ENCODE measurements around the gene STAT3. TPM values are rescaled to one million over a fixed set of nuclear protein-coding genes. Genes with fewer than 3 reads are reported as not detected.
"Not testable (repeated sequence)": the region's sequence is repeated elsewhere in the genome, so short reads cannot be mapped to it uniquely, and the experiment has no call there.

Gene STAT3
- total RNA-seq, 1 donor from 2014 or later: 68.0 TPM

GRCh38 chr17:42361781-42362186, 26.5 kb downstream of the STAT3 start:
- peaks cover 19% of the 10 kb centered on the region for H3K4me1 Mint-ChIP-seq (ENCODE audit: low read depth, unreplicated experiment)
- H3K9me3 Mint-ChIP-seq (ENCODE audit: unreplicated experiment): peaks cover 3% of the 10 kb centered on the region
- no peak overlapping the region for H3K4me3 Mint-ChIP-seq (ENCODE audit: unreplicated experiment)
- TF ChIP-seq CTCF (IDR thresholded peaks at IDR 0.05; ENCODE audit: partially characterized antibody, unreplicated experiment): no peak
- no peaks in the 10 kb centered on the region for H3K27me3 Mint-ChIP-seq (ENCODE audit: unreplicated experiment)
- H3K36me3 Mint-ChIP-seq (ENCODE audit: unreplicated experiment): no peaks in the 10 kb centered on the region
- no peak overlapping the region for H3K27ac Mint-ChIP-seq (ENCODE audit: unreplicated experiment)
- no peak for DNase-seq

DNA sequence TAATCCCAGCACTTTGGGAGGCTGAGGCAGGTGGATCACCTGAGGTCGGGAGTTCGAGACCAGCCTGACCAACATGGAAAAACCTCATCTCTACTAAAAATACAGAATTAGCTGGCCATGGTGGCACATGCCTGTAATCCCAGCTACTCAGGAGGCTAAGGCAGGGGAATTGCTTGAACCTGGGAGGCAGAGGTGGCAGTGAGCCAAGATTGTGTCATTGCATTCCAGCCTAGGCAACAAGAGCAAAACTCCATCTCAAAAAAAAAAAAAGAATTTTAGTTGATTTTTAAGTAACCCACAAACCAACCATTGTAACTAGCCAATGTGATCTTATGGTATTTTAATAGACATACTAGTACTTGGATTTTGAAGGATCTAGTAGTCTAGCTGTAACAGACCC, 27.9 kb downstream of the STAT3 start:
- H3K27ac Mint-ChIP-seq (ENCODE audit: unreplicated experiment); H3K27me3 Mint-ChIP-seq (ENCODE audit: unreplicated experiment); DNase-seq; H3K4me3 Mint-ChIP-seq (ENCODE audit: unreplicated experiment); H3K36me3 Mint-ChIP-seq (ENCODE audit: unreplicated experiment); H3K9me3 Mint-ChIP-seq (ENCODE audit: unreplicated experiment): not testable (repeated sequence)
- H3K4me1 Mint-ChIP-seq (ENCODE audit: low read depth, unreplicated experiment): peaks cover 19% of the 10 kb centered on the region

- DNase-seq: no peak
- Mint-ChIP-seq H3K9me3 (ENCODE audit: unreplicated experiment) (peaks cover 3% of the 10 kb centered on the region), H3K4me3 (ENCODE audit: unreplicated experiment) (no peak overlapping the region), H3K4me1 (ENCODE audit: low read depth, unreplicated experiment) (peaks cover 19% of the 10 kb centered on the region), H3K27me3 (ENCODE audit: unreplicated experiment) (no peaks in the 10 kb centered on the region), H3K27ac (ENCODE audit: unreplicated experiment) (no peak overlapping the region), H3K36me3 (ENCODE audit: unreplicated experiment) (no peaks in the 10 kb centered on the region)
- no peak for TF ChIP-seq CTCF (IDR thresholded peaks at IDR 0.05; ENCODE audit: partially characterized antibody, unreplicated experiment)
Observed at GRCh38 chr17:42359133-42359532, 29.1 kb downstream of the STAT3 start.

DNA sequence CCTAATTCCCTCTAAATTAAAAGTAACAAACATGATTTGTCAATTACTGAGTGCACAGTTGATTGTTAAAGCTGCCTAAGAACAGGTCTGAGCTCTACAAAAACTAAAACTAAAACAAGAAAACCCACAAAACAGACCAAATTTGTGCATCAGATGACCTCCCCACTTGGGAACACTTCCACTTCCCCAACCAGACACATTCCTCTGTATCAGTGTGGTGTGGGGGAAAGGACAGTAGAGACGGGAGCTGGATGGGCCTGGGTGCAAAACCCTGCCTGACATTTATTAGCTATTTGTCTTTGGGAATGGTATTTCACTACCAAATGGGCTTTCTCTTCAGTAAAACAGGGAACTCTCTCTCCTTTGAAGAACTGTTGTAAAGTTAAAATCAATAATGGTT, 29.8 kb downstream of the STAT3 start:
- Mint-ChIP-seq H3K27ac (ENCODE audit: unreplicated experiment) (no peak overlapping the region), H3K4me1 (ENCODE audit: low read depth, unreplicated experiment) (peaks cover 19% of the 10 kb centered on the region), H3K36me3 (ENCODE audit: unreplicated experiment) (no peaks in the 10 kb centered on the region), H3K27me3 (ENCODE audit: unreplicated experiment) (no peaks in the 10 kb centered on the region), H3K4me3 (ENCODE audit: unreplicated experiment) (no peak overlapping the region), H3K9me3 (ENCODE audit: unreplicated experiment) (no peaks in the 10 kb centered on the region)
- TF ChIP-seq CTCF (IDR thresholded peaks at IDR 0.05; ENCODE audit: partially characterized antibody, unreplicated experiment): no peak
- DNase-seq: no peak

- Mint-ChIP-seq H3K4me3 (ENCODE audit: unreplicated experiment) (no peak overlapping the region), H3K27ac (ENCODE audit: unreplicated experiment) (no peak overlapping the region), H3K9me3 (ENCODE audit: unreplicated experiment) (no peaks in the 10 kb centered on the region), H3K36me3 (ENCODE audit: unreplicated experiment) (no peaks in the 10 kb centered on the region), H3K27me3 (ENCODE audit: unreplicated experiment) (no peaks in the 10 kb centered on the region), H3K4me1 (ENCODE audit: low read depth, unreplicated experiment) (peaks cover 6% of the 10 kb centered on the region)
- no peak for TF ChIP-seq CTCF (IDR thresholded peaks at IDR 0.05; ENCODE audit: partially characterized antibody, unreplicated experiment)
- DNase-seq: no peak
Observed at GRCh38 chr17:42354956-42355843, 33.0 kb downstream of the STAT3 start.

Data from glutamatergic neuron (in vitro differentiated cells).